Spleen (tissue), 11 donors: Measurements from ENCODE around the gene MAGED2. TPM values are rescaled to one million over a fixed set of nuclear protein-coding genes. Genes with fewer than 3 reads are reported as not detected.
"Not testable (repeated sequence)": the region's sequence is repeated elsewhere in the genome, so short reads cannot be mapped to it uniquely, and the experiment has no call there.

Source experiments
- DNase-seq: peaks from one replicate; pipeline ENCODE4 v3.0.0-alpha.2; 2020
- H3K27ac ChIP-seq, 8 donors: fragments of 200-600 bp; sonication (generic) in 7 of 8; 1 replicate in 4 of 8; 2 replicates in 4 of 8; pipeline versions ENCODE4 v1.5.0 to v1.8.0; 2016 to 2021; ENCODE audit warnings: inconsistent platforms in 4 of 8, mild to moderate bottlenecking in 4 of 8, moderate library complexity in 1 of 8
- H3K27me3 ChIP-seq, 7 donors: fragments of 200-600 bp; sonication (generic) in 6 of 7; replicated peaks in 1 of 7; 1 replicate in 4 of 7; 2 replicates in 3 of 7; pipeline versions ENCODE4 v1.5.0 to v1.8.0; 2016 to 2021; ENCODE audit warnings: inconsistent platforms in 3 of 7, mild to moderate bottlenecking in 1 of 7
- H3K36me3 ChIP-seq, 6 donors: fragments of 200-600 bp; sonication (generic) in 5 of 6; 1 replicate in 4 of 6; 2 replicates in 2 of 6; pipeline versions ENCODE4 v1.5.0 to v1.8.0; 2016 to 2021; ENCODE audit warnings: inconsistent platforms in 2 of 6
- H3K4me1 ChIP-seq, 6 donors: fragments of 200-600 bp; sonication (generic) in 5 of 6; 1 replicate in 3 of 6; 2 replicates in 3 of 6; pipeline versions ENCODE4 v1.5.0 to v1.8.0; 2016 to 2021; ENCODE audit warnings: inconsistent platforms in 3 of 6
- H3K4me3 ChIP-seq, 8 donors: fragments of 200-600 bp; sonication (generic) in 7 of 8; 1 replicate in 4 of 8; 2 replicates in 4 of 8; pipeline versions ENCODE4 v1.5.0 to v1.8.0; 2016 to 2021; ENCODE audit warnings: inconsistent platforms in 4 of 8, mild to moderate bottlenecking in 4 of 8, moderate library complexity in 2 of 8
- H3K9me3 ChIP-seq, 8 donors: fragments of 200-600 bp; sonication (generic) in 7 of 8; 1 replicate in 4 of 8; 2 replicates in 4 of 8; pipeline versions ENCODE4 v1.5.0 to v1.8.0; 2016 to 2021; ENCODE audit warnings: inconsistent platforms in 4 of 8
- CTCF ChIP-seq, 11 experiments: fragments of 200-600 bp in 7 of 11; fragments of 450-650 bp in 4 of 11; sonication (generic) in 4 of 11; IDR thresholded peaks in 8 of 11; conservative IDR thresholded peaks in 3 of 11; 1 replicate in 7 of 11; 2 replicates in 4 of 11; pipeline versions ENCODE4 v1.4.0 to v1.8.0; 2016 to 2021; ENCODE audit warnings: antibody characterized with exemption in 11 of 11, inconsistent platforms in 4 of 11, mild to moderate bottlenecking in 1 of 11
- POLR2A ChIP-seq, 3 donors: fragments of 450-650 bp; IDR thresholded peaks; one replicate each; pipeline ENCODE4 v1.5.1; 2017; ENCODE audit warnings: antibody characterized with exemption in 3 of 3, mild to moderate bottlenecking in 1 of 3
- POLR2AphosphoS5 ChIP-seq, 3 donors: sonication (generic); formaldehyde crosslinking; IDR thresholded peaks; one replicate each; pipeline ENCODE4 v1.5.1; 2017; ENCODE audit warnings: antibody characterized with exemption in 3 of 3
- WGBS, 5 donors: extraction: QIAGEN DNeasy Blood & Tissue Kit in 3 of 5; methylation state at CpG; one replicate each; pipeline versions ENCODE4 v1.1.5 to v1.1.7; 2013 to 2018; 5-methylcytosine and 5-hydroxymethylcytosine counted together
- intact Hi-C: fragments of 100-400 bp; cut with DNase I; formaldehyde crosslinking; loops from one replicate; pipeline ENCODE4 v1.15.0; 2023; ENCODE audit warnings: low total_unique reads
- polyA plus RNA-seq, 3 donors: library from polyadenylated mRNA; stranded (reverse); fragments of 200-250 nt; gene quantifications; one replicate each; pipeline ENCODE4 v1.2.1, GENCODE V29; 2013
- total RNA-seq, 7 donors: library from RNA; depleted of rRNA in 3 of 7; stranded (reverse); fragments of >200 nt in 3 of 7; fragmentation: NEBNext Ultra II Directional in 4 of 7; extraction: Animal tissue kit (Norgen Biotek cat#: 25700) in 4 of 7; gene quantifications; one replicate each; pipeline versions ENCODE4 v1.1.0 to v1.2.1, GENCODE V29; 2016 to 2021
- donor health status: healthy with polysubstance abuse.
- donor health status: DM: no; HTN: no; CAD: no; lungs with moderate emphysema.
- donor health status: DM: no; HTN: no; CAD: no.
- donor health status: Bipolar disorder and iron deficiency.
- donor health status: healthy.
- donor health status: DM: no; HTN: no; CAD: no.
- donor health status: DM: yes; HTN: yes; CAD: no.

The MAGED2 gene
- total and polyA plus RNA-seq, 10 donors = 37.6 to 79.0 (median 66.2) TPM

DNA sequence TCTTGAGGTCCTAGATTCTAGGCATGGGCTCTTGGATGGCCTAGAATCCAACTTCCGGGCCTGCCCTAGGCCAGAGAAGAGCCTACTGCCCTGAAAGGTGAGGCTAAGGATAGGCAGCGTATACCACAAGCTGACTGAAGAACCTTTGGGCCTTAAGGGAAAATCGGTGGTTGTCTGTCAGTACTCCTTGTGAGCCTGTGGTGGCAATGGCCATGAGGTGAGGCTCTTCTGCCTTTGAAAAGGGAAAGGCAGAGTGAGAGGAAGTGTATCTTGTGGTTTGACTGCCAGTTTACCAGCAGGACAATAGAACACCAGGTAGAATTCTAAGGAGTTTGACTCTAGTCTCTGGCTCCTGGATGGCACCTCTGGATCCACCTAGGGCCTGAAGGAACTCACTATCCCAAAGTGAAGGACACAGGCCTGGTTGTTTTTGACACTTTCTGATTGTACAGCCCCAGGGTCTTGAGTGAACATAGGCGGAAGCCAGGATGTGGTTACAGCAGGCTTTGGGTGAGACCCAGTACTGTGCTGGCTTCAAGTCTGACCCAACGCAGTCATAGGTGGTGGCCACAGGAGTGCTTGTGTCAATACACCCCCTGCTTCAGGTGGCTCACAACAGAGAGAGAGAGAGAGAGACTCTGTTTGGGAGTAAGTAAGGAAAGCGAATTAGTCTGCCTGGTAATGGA lies 30.4 kb upstream of the MAGED2 start:
- Histone ChIP-seq H3K4me3 (no peak overlapping the region), H3K27ac (no peak overlapping the region), H3K36me3 (no peaks in the 10 kb centered on the region), H3K9me3 (no peaks in the 10 kb centered on the region), H3K27me3 (no peaks in the 10 kb centered on the region), H3K4me1 (no peaks in the 10 kb centered on the region)
- TF ChIP-seq POLR2A (IDR thresholded peaks at IDR 0.05) (no peak), CTCF (IDR thresholded peaks at IDR 0.05 in 8 of 11, conservative IDR thresholded peaks at IDR 0.05 in 3 of 11) (no peak), POLR2AphosphoS5 (IDR thresholded peaks at IDR 0.05) (no peak)
- 66 to 74% (median 70%) methylated on average over 5 to 6 of the region's 6 CpGs for WGBS, 5 donors
- no peak for DNase-seq
- intact Hi-C loops = no loop called here

DNA sequence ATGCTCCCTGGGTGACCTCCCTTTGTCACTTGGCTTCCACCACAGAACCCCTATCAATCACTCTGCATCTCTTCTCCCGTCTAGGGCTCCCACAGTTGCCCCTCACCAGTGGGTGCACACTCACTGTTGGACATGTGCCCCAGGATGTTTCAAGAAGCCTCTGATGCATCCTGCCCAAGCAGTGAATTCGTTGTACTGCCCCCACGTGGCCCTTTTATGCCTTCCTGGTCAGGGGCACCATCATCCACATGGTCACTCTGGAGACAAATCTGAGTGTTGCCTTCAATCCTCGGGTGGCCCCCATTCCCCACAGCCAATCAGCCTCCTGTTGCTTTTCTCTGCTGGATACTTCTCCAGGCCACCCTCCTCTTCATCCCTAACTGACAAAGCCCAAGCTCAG lies 21.6 kb upstream of the MAGED2 start:
- H3K4me3 ChIP-seq = no peak overlapping the region
- no peak overlapping the region for H3K27ac ChIP-seq
- no peaks in the 10 kb centered on the region for H3K4me1 ChIP-seq
- no peaks in the 10 kb centered on the region for H3K36me3 ChIP-seq
- no peak for DNase-seq
- intact Hi-C loops = no loop called here
- WGBS, 5 donors = 30 to 83% (median 48%) methylated on average over 1 to 4 of the region's 4 CpGs
- no peak for TF ChIP-seq POLR2A (IDR thresholded peaks at IDR 0.05)
- no peak for TF ChIP-seq CTCF (IDR thresholded peaks at IDR 0.05 in 8 of 11, conservative IDR thresholded peaks at IDR 0.05 in 3 of 11)
- TF ChIP-seq POLR2AphosphoS5 (IDR thresholded peaks at IDR 0.05) = no peak
- no peaks in the 10 kb centered on the region for H3K9me3 ChIP-seq
- peaks cover 0 to 4% (median 0%) of the 10 kb centered on the region in 7 donors for H3K27me3 ChIP-seq

- H3K27me3 ChIP-seq = peaks cover 0 to 6% (median 0%) of the 10 kb centered on the region in 7 donors
- 55 to 100% (median 73%) methylated on average over 1 to 2 of the region's 2 CpGs for WGBS, 5 donors
- DNase-seq = no peak
- no peaks in the 10 kb centered on the region for H3K9me3 ChIP-seq
- H3K36me3 ChIP-seq = no peaks in the 10 kb centered on the region
- intact Hi-C loops = no loop called here
- H3K27ac ChIP-seq = no peak overlapping the region
- no peaks in the 10 kb centered on the region for H3K4me1 ChIP-seq
- TF ChIP-seq CTCF (IDR thresholded peaks at IDR 0.05 in 8 of 11, conservative IDR thresholded peaks at IDR 0.05 in 3 of 11) (peak in 4 of 11 experiments; percentile 10 to 35 (median 22)), POLR2AphosphoS5 (IDR thresholded peaks at IDR 0.05) (no peak)
- no peak overlapping the region for H3K4me3 ChIP-seq
These were observed 20.6 kb upstream of the MAGED2 start for GRCh38 chrX:54786967-54787366.

DNA sequence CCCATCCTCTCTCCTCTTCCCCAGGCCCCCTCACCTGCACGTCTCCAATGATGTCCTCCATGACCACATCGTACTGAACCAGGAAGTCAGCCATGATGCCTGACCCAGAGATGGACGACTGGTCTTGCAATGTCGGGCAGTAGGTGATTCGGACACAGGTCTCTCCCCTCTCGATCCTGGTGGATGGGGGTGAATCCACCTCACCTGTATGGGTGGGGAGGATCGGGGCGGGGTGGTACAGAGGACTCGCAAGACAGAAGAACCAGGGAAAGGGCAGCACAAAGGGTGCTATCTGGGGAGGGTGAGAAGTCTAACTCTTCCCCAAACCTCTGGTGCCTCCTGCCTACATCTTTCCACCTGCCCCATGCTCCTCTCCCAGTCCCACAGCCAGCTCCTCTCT lies 19.1 kb upstream of the MAGED2 start:
- no peaks in the 10 kb centered on the region for H3K36me3 ChIP-seq
- intact Hi-C loops = no loop called here
- no peaks in the 10 kb centered on the region for H3K4me1 ChIP-seq
- no peaks in the 10 kb centered on the region for H3K9me3 ChIP-seq
- no peak overlapping the region for H3K27ac ChIP-seq
- peaks cover 0 to 6% (median 0%) of the 10 kb centered on the region in 7 donors for H3K27me3 ChIP-seq
- 78 to 95% (median 91%) methylated on average over 7 to 9 of the region's 9 CpGs for WGBS, 5 donors
- no peak for DNase-seq
- TF ChIP-seq POLR2A (IDR thresholded peaks at IDR 0.05) (no peak), CTCF (IDR thresholded peaks at IDR 0.05 in 8 of 11, conservative IDR thresholded peaks at IDR 0.05 in 3 of 11) (no peak), POLR2AphosphoS5 (IDR thresholded peaks at IDR 0.05) (no peak)
- H3K4me3 ChIP-seq = no peak overlapping the region

DNA sequence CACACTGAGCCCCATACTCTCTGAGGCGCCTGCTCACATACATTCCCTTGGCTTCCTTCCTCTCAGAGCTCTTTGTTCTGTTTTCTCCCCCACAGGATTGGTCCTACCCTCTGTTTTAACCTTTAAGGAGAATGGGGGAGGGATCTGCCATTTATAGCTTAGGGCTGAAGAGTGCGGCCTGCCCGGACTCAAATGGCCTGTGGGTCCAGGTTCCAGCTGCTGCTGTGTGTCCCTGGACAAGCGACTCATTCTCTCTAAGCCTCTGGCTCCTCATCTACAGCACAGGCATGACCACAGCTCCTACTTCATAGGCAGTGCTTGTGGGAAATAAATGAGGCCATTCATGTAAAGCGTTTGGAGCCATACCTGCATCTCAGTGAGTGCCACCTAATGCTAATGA lies 18.1 kb upstream of the MAGED2 start:
- DNase-seq, H3K36me3 ChIP-seq, intact Hi-C loops, H3K4me1 ChIP-seq, H3K4me3 ChIP-seq, H3K27me3 ChIP-seq, H3K9me3 ChIP-seq, H3K27ac ChIP-seq: not testable (repeated sequence)
- WGBS, 5 donors = 37 to 56% (median 50%) methylated on average over 3 to 5 of the region's 5 CpGs
